NAMALWA (cell line): Measurements from ENCODE around the gene GLTPD2.
A peak's percentile ranks its signal among the peaks of the same experiment; 100 is the strongest.
"Not testable (repeated sequence)": the region's sequence is repeated elsewhere in the genome, so short reads cannot be mapped to it uniquely, and the experiment has no call there.

Experiments used
- DNase-seq: peaks from one replicate; pipeline ENCODE4 v3.0.0-alpha.2; 2015; ENCODE audit warnings: low spot score

The GLTPD2 gene

DNA sequence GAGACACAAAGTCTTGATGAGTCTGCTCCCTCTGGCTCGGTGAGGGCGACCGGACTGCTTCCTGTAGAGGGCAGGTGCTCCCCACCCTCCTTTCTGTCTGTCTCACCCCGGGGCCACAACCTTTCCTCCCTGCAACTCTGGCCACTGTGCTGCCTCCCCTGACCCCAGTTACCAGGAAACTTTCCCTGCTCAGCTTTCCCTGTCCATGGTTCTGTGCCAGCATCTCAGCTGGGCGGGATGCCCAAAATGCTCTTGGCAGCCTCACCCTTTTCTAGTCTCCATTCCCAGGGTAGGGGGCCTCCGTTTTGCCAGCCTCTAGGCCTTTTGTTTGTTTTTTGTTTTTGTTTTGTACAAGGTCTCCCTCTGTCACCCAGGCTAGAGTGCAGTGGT lies 19.6 kb downstream of the GLTPD2 start:
- no peak for DNase-seq

GRCh38 chr17:4810696-4811290 lies 22.0 kb downstream of the GLTPD2 start:
- peak; percentile 43 for DNase-seq

DNA sequence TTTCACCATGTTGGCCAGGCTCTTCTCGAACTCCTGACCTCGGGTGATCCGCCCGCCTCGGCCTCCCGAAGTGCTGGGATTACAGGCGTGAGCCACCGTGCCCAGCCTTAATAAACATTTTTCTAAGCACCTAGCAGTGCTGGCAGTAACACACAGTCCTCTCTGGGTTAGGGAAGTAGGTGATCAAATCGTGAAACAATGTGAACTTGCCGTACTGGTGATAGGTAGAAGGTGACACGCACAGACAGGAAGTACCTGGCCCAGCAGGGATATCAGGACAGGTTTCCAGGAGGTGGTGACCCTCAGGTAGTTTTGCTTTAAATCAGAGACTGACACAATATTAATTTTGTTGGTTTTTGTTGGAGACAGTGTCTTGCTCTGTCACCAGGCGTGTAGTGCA lies 22.7 kb downstream of the GLTPD2 start:
- no peak for DNase-seq

DNA sequence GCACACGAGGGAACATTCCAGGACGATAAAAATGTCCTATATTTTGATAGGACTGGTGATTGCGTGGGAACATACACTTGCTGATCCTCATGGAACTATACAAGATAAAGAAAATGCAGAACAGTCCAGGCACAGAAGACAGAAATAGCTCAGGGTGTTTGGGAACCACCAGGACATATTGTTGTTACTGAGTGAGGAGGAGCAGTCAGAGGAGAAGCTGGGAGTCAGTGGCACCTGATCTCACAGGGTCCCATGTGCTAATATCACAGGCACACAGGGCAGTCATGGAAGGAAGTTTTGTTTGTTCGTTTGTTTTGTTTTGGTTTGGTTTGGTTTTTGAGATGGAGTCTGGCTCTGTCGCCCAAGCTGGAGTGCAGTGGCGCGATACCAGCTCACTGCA lies 23.9 kb downstream of the GLTPD2 start:
- no peak for DNase-seq

DNA sequence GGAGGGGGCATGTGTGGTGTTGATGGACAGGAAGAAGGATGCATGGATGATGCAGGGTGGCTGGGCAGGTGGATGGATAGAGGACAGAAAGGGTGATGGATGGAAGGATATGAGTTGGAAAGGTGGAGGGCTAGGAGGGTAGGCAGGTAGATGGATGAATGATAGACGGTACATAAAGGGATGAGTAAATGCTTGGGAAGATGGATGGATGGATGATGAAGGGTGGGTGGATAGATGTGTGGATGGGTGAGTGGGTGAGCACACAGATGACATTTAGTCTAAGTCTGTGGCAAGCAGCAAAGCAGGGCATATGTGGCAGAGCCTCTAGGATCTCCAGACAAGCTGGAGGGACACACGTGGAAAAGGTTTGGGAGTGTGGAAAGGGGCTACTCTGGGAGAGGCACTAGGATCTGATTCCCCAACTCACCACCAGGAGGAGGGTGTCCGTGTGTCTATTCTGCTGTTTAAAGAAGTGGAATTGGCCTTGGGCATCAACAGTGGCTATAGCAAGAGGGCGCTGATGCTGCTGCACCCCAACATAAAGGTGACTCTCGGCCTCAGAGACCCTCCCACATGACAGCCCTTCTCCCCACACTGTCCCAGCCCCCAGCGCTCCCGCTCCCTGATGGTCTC lies 26.4 kb downstream of the GLTPD2 start:
- DNase-seq: no peak

- DNase-seq: no peak
Observed at GRCh38 chr17:4816826-4817225, 28.1 kb downstream of the GLTPD2 start.

DNA sequence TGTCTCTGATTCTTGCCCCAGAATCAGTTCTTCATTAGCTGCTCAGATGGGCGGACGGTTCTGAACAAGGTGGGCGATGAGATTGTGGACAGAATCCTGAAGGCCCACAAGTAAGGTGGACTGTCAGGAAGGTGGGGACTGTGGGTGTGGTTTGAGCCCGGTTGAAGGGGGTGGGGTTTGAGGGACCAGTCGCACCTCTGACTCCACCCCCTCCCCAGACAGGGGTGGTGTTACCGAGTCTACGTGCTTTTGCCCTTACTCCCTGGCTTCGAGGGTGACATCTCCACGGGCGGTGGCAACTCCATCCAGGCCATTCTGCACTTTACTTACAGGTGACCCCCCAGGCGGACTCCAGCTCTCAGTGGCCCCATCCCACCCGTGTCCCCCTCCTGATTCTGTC lies 29.5 kb downstream of the GLTPD2 start:
- no peak for DNase-seq

DNA sequence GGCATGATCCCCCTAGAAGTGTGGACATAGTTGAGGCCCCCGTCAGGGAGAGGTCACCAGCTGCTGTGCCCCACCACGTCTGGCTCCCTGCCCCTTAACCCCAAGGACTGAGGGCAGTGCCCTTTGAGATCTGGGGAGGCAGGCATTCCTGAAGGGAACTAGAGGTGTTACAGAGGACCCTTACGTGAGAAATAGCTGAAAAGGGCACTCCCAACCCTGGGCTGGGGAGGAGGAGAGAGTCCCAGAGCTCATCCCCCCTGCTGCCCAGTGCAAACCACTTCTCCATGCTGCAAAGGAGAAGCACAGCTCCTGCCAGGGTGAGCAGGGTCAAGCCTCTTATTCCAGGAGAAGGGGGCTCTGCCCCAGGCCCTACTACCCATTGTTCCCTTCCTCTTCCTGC lies 34.1 kb downstream of the GLTPD2 start:
- no peak for DNase-seq

- DNase-seq: no peak
Observed at GRCh38 chr17:4823373-4824089, 34.8 kb downstream of the GLTPD2 start.

DNA sequence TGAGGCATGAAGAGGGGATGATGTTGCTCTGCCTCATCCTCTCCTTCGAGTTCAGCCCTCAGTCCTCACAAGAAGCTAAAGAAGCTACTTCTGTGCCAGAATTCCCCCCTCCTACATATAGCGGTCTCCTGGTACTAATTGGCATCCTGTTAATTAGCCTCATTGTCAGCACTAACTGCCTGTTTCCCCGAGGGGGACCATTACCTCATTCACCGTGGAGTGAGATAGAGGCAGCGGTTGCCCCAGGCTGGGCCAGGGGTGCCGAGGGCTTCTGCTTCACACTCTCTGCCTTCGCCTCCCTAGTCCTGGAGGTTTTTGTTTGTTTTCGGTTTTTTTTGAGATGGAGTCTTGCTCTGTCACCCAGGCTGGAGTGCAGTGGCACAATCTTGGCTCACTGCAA lies 38.6 kb downstream of the GLTPD2 start:
- no peak for DNase-seq

DNA sequence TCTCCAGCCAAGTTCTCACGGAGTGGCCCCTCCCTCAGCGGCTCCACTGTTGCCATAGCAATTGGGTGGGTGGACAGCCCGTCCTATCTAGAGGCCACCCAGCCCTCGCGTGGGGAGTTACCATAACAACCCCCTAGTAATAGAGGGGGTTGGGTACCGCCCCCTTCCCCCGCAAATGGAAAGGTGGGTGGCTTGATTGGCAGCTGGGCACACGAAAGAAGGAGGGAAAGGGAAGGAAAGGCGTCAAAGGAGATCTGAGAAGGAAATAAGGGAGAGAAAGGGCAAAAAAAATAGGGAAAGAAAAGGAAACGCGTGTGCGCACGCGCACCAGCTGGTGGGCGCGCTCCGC lies 44.0 kb downstream of the GLTPD2 start:
- not testable (repeated sequence) for DNase-seq

- DNase-seq: peak; percentile 92
Observed at GRCh38 chr17:4833178-4833940, 44.6 kb downstream of the GLTPD2 start, which contains the start of gene MINK1. Gene MINK1, plus strand, starts transcription at chr17:4833340. Its CDS starts 244 bp downstream, at chr17:4833584.

DNA sequence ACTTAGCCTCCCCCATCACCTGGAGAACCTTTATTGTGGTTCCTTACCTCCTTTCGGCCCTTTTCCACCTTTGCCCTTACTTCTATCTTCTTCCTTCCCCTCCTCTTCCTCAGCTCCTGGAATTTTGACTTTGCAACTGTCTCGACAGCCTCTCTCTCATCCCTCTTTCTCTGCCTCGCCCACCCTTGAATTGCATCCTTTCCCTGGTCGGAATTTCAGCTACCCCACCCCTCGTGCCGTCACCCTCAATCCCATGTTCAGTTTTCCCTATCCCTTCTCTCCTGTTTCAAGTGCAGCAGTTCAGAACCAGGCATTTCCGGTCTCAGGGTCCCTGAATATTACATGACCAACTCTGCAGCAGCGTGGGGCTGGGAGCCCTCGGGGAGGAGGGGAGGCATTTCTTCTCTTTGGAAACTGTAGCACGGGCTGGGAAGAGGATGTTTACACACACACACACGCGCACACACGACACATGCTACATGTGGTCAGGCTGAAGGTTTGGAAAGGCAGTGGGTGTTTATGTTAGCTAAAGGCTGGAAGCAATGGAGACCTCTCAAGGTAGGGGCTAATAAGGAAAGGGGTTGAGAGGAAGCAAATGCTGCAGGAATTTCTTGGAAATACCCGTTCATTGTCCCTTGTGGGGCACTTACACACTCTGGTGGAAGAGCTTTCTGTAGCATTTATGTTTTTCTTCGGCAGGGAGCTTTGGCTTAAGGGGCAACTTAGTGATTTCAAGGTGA lies 45.3 kb downstream of the GLTPD2 start:
- DNase-seq: peak; percentile 10

DNA sequence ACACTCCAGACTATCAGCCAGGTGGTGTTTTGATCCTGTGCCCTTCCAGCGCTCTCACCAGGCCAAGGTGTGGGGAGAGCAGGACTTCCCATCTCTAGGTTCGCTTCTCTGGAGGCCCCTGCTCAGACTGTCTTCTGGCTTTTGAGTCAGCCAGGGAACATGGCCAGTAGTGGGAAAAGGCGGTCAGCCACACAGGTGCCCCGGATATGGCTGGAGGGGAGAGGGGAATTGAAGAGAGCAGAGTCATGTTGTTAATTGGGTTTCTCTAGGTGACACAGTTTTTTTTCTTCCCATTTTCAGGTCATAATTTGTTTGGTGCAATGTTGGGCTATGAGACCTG lies 45.9 kb downstream of the GLTPD2 start:
- no peak for DNase-seq

- no peak for DNase-seq
Observed at GRCh38 chr17:4836221-4836620, 47.5 kb downstream of the GLTPD2 start.

DNA sequence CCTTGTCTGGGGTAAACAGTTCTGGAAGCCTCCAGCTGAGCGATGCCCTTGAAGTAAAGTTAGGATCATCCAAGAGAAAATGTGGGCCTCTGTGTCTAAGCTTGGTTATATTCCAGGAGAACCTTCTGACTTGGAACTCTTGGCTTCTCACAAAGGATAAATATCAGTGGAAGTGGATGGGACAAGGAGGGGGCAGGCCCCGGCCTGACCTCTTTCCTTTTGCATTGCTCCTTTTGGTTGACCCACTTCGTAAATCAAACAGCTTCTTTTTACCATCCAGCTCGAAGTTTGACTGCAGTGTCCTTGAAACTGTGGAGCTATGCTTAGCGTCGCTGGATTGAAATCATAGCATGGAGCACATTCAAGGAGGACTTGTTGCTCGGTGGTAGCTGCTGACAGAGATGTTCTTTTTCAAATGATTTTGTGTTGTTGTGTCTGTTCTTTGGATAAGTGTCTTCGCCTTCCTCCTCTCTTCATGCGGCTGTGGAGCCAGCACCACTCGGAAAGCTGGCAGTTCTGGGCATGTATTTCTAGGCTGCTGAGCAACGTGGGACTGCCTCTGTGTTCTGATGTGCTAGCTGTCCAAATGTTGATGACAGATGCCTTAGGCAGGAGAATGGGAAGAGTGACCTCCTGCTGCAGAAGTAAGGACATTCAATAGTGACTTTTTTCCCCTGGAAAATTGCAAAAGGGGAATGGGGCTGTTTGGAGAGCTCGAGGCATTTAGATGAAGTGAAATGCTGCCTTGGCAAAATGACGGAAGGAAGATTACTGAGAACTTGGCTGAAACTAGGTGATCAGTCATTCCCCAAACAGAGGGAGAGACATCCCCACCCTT lies 48.9 kb downstream of the GLTPD2 start:
- no peak for DNase-seq

DNA sequence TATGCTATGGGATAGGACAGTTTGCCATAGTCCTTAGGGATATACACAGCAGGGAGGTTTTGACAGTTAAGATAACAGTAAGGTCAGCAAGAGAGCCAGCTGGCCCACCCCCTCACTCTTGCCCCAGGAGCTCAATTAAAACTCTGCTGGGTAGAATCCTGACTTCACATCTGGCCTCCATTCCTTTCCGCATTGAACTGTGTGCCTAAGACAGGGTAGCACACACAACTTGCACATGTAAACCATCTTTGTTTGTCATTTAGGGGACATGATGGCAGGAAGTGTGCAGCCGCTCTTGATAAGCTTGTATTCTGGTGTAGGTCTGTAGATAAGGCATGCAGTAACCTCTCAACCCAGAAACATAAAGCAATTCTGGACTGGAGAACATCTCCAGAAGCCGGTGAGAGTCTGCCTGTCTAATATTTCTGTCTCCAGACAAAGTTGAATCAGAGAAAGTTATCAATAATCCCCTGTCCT lies 49.6 kb downstream of the GLTPD2 start:
- DNase-seq: no peak

DNA sequence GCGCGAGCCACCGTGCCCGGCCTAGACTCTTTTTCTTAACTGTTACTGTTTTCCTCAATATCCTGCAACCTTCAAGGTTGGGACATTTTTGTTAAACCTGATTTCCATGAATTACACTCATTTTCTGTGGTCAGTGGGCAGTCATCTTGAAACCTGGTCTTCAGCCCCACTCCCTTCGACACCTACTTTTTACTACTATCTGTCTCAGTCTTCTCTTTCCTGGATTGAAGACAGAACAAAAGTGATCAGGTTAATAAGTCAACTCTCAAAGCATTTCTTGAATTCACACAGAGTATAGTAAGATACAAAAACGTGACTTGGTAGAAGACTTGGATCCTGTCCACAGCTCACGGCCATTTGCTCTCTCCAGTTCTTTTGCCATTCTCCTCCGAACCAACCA lies 50.5 kb downstream of the GLTPD2 start:
- DNase-seq: no peak
